Hepatocyte (in vitro differentiated cells): ENCODE data around the gene IGFLR1. TPM values are rescaled to one million over a fixed set of nuclear protein-coding genes. Genes with fewer than 3 reads are reported as not detected.

ENCODE experiments used
- DNase-seq: peaks from one replicate; pipeline ENCODE4 v3.0.0-alpha.2; 2016; ENCODE audit warnings: low spot score
- H2AFZ ChIP-seq: fragments of 200-600 bp; sonication (generic); 2 replicates; pipeline ENCODE4 v1.6.0; 2016; ENCODE audit warnings: antibody characterized with exemption, mild to moderate bottlenecking
- H3K27ac ChIP-seq: fragments of 200-600 bp; sonication (generic); 2 replicates; pipeline ENCODE4 v1.5.1; 2016; ENCODE audit warnings: mild to moderate bottlenecking
- H3K27me3 ChIP-seq: fragments of 200-600 bp; sonication (generic); 2 replicates; pipeline ENCODE4 v1.6.1; 2016
- H3K36me3 ChIP-seq: fragments of 200-600 bp; sonication (generic); replicated peaks from 2 replicates; pipeline ENCODE4 v1.5.1; 2016; ENCODE audit warnings: low read depth; ENCODE audit not compliant: insufficient read depth
- H3K4me1 ChIP-seq: fragments of 200-600 bp; sonication (generic); 2 replicates; pipeline ENCODE4 v1.5.1; 2016; ENCODE audit warnings: mild to moderate bottlenecking, moderate library complexity; ENCODE audit not compliant: insufficient read depth
- H3K4me2 ChIP-seq: fragments of 200-600 bp; sonication (generic); 2 replicates; pipeline ENCODE4 v1.6.0; 2016
- H3K4me3 ChIP-seq: fragments of 200-600 bp; sonication (generic); 2 replicates; pipeline ENCODE4 v1.5.1; 2016; ENCODE audit warnings: mild to moderate bottlenecking
- H3K79me2 ChIP-seq: fragments of 200-600 bp; sonication (generic); 2 replicates; pipeline ENCODE4 v1.6.0; 2017; ENCODE audit warnings: mild to moderate bottlenecking
- H3K9me2 ChIP-seq: fragments of 200-600 bp; sonication (generic); replicated peaks from 2 replicates; pipeline ENCODE4 v1.6.0; 2017; ENCODE audit warnings: mild to moderate bottlenecking; ENCODE audit not compliant: insufficient read depth
- H3K9me3 ChIP-seq: fragments of 200-600 bp; sonication (generic); 2 replicates; pipeline ENCODE4 v1.5.1; 2016; ENCODE audit warnings: low read depth, mild to moderate bottlenecking
- H4K20me1 ChIP-seq: fragments of 200-600 bp; sonication (generic); 2 replicates; pipeline ENCODE4 v1.6.0; 2016; ENCODE audit warnings: mild to moderate bottlenecking; ENCODE audit not compliant: insufficient read depth, poor library complexity, severe bottlenecking
- EZH2 ChIP-seq: fragments of 200-600 bp; sonication (generic); IDR thresholded peaks from 2 replicates; pipeline ENCODE4 v1.6.1; 2016; ENCODE audit warnings: antibody characterized with exemption, mild to moderate bottlenecking, borderline replicate concordance
- EZH2phosphoT487 ChIP-seq: fragments of 200-600 bp; sonication (generic); IDR thresholded peaks from one replicate; pipeline ENCODE4 v1.6.1; 2018; ENCODE audit warnings: antibody characterized with exemption, mild to moderate bottlenecking, low read depth, moderate library complexity; ENCODE audit not compliant: unreplicated experiment, severe bottlenecking
- WGBS: methylation state at CpG from one replicate; pipeline ENCODE4 v1.1.6; 2016; ENCODE audit warnings: low lambda C conversion rate; ENCODE audit errors: missing lambda C conversion rate; 5-methylcytosine and 5-hydroxymethylcytosine counted together
- polyA plus RNA-seq: library from polyadenylated mRNA; unstranded; fragments of >200 nt; fragmentation: Nextera tagmentation; extraction: Ambion mirVana; gene quantifications from 2 replicates; pipeline ENCODE4 v1.2.1, GENCODE V29; 2016
- total RNA-seq: library from RNA; depleted of rRNA; stranded (reverse); fragments of >200 nt; gene quantifications from 2 replicates; pipeline ENCODE4 v1.2.3, GENCODE V29; 2014
- TF ChIP-seq, protein P1 (sequence below): fragments of 200-600 bp; sonication (generic); IDR thresholded peaks from 2 replicates; pipeline ENCODE4 v1.5.1; 2016; ENCODE audit warnings: antibody characterized with exemption, mild to moderate bottlenecking; ENCODE audit not compliant: poor library complexity

Gene IGFLR1
- total and polyA plus RNA-seq, 2 experiments from 2014 or later: 4.5 to 5.6 TPM

DNA sequence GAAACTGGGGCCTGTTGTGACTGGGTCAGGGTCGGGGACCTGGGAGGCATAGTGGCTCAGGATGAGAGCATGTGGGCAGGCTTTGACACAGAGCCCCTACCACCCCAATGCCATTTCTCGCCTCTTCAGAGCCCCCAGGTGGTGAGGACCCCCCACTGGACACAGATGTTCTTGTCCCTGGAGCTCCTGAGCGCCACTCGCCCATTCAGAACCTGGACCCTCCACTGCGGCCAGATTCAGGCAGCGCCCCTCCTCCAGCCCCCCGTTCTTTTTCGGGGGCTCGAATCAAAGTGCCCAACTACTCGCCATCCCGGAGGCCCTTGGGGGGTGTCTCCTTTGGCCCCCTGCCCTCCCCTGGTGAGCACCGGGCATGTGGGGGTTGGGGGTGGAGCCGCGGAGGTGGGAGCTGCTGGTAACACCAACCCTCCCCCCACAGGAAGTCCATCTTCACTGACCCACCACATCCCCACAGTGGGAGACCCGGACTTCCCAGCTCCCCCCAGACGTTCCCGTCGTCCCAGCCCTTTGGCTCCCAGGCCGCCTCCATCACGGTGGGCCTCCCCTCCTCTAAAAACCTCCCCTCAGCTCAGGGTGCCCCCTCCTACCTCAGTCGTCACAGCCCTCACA is 10.4 kb downstream of the IGFLR1 start:
- TF ChIP-seq EZH2 (no peak), EZH2phosphoT487 (no peak)
- TF ChIP-seq, protein P1, sequence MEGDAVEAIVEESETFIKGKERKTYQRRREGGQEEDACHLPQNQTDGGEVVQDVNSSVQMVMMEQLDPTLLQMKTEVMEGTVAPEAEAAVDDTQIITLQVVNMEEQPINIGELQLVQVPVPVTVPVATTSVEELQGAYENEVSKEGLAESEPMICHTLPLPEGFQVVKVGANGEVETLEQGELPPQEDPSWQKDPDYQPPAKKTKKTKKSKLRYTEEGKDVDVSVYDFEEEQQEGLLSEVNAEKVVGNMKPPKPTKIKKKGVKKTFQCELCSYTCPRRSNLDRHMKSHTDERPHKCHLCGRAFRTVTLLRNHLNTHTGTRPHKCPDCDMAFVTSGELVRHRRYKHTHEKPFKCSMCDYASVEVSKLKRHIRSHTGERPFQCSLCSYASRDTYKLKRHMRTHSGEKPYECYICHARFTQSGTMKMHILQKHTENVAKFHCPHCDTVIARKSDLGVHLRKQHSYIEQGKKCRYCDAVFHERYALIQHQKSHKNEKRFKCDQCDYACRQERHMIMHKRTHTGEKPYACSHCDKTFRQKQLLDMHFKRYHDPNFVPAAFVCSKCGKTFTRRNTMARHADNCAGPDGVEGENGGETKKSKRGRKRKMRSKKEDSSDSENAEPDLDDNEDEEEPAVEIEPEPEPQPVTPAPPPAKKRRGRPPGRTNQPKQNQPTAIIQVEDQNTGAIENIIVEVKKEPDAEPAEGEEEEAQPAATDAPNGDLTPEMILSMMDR: no peak
- 95% methylated on average over 12 of the region's 21 CpGs for WGBS
- H3K79me2 ChIP-seq: no peaks in the 10 kb centered on the region

DNA sequence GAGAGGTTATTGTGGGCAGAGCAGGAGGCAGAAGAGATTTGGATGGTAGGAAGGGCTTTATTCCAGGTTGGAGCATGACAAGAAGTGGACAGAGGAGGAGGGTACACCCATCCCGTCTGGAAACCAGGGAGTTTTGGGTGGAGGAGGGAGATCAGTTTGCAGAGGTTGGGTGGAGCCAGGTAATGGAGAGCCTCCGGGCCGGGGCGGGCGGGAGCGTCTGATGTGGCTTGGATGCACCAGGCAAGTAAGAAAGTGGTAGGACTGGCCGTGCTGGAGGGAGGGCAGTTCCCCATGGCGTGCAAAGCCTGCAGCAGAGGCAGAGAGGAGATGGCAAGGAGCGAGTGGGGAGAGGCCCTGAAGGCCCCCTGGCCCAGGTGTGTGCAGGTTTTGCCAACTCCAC is 10.9 kb downstream of the IGFLR1 start:
- no peak overlapping the region for H3K4me2 ChIP-seq
- H3K27me3 ChIP-seq: no peaks in the 10 kb centered on the region
- H3K9me3 ChIP-seq: no peaks in the 10 kb centered on the region
- no peak for TF ChIP-seq EZH2phosphoT487
- no peak for TF ChIP-seq EZH2
- TF ChIP-seq, protein P1: no peak
- no peak overlapping the region for H2AFZ ChIP-seq
- H4K20me1 ChIP-seq: no peaks in the 10 kb centered on the region
- H3K27ac ChIP-seq: no peak overlapping the region
- no peaks in the 10 kb centered on the region for H3K79me2 ChIP-seq
- H3K4me3 ChIP-seq: no peak overlapping the region
- no peak for DNase-seq
- H3K4me1 ChIP-seq: no peaks in the 10 kb centered on the region
- no peaks in the 10 kb centered on the region for H3K9me2 ChIP-seq
- H3K36me3 ChIP-seq: no peaks in the 10 kb centered on the region
- WGBS: 90% methylated on average over 5 of the region's 9 CpGs

More for the DNA sequence above, 10.4 kb downstream of the IGFLR1 start:
- Histone ChIP-seq H3K36me3 (no peaks in the 10 kb centered on the region), H3K4me3 (no peak overlapping the region), H4K20me1 (no peaks in the 10 kb centered on the region), H3K4me1 (no peaks in the 10 kb centered on the region), H3K9me3 (no peaks in the 10 kb centered on the region), H2AFZ (no peak overlapping the region), H3K27me3 (no peaks in the 10 kb centered on the region), H3K27ac (no peak overlapping the region), H3K9me2 (no peaks in the 10 kb centered on the region), H3K4me2 (no peak overlapping the region)
- DNase-seq: no peak

DNA sequence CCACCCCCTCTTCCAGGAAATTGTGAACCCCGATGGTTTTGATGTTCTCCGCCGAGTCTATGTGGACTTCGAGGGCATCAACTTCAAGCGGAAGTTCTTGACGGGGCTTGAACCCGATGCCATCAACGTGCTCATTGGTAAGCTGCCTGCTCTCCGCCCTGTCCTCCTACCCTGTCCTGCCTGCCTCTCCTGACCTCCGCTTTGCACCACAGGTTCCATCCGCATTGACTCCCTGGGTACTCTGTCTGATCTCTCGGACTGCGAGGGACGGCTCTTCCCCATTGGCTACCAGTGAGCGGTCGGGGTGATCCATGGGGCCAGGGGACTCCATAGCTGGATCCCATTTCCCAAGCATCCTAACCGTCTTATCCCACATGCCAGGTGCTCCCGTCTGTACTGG is 11.9 kb downstream of the IGFLR1 start:
- H3K4me1 ChIP-seq: no peaks in the 10 kb centered on the region
- no peaks in the 10 kb centered on the region for H4K20me1 ChIP-seq
- 94% methylated on average over 18 of the region's 18 CpGs for WGBS
- DNase-seq: no peak
- TF ChIP-seq EZH2 (no peak), EZH2phosphoT487 (no peak)
- TF ChIP-seq, protein P1: no peak
- H3K36me3 ChIP-seq: no peaks in the 10 kb centered on the region
- H3K79me2 ChIP-seq: no peaks in the 10 kb centered on the region
- no peak overlapping the region for H2AFZ ChIP-seq
- no peaks in the 10 kb centered on the region for H3K9me2 ChIP-seq
- no peaks in the 10 kb centered on the region for H3K9me3 ChIP-seq
- no peak overlapping the region for H3K4me3 ChIP-seq
- H3K4me2 ChIP-seq: no peak overlapping the region
- H3K27ac ChIP-seq: no peak overlapping the region
- H3K27me3 ChIP-seq: no peaks in the 10 kb centered on the region
